NCI-H2196 treated with DMSO at 0.1 percent for 48 hours (cell line): ENCODE data around the gene CHAC1.
A peak's percentile ranks its signal among the peaks of the same experiment; 100 is the strongest.

ENCODE experiments used
- DNase-seq: peaks from one replicate; lab custom pipeline; 2025; ENCODE audit not compliant: unreplicated experiment; lab: John Stamatoyannopoulos, UW

Gene CHAC1

GRCh38 chr15:40952901-40953712, at the start of gene CHAC1:
Gene CHAC1, plus strand, starts transcription at chr15:40953471. Its CDS starts 113 bp downstream, at chr15:40953584.
- peak; percentile 65 for DNase-seq

GRCh38 chr15:40904552-40905201, 48.6 kb upstream of the CHAC1 start:
- DNase-seq = no peak

DNA sequence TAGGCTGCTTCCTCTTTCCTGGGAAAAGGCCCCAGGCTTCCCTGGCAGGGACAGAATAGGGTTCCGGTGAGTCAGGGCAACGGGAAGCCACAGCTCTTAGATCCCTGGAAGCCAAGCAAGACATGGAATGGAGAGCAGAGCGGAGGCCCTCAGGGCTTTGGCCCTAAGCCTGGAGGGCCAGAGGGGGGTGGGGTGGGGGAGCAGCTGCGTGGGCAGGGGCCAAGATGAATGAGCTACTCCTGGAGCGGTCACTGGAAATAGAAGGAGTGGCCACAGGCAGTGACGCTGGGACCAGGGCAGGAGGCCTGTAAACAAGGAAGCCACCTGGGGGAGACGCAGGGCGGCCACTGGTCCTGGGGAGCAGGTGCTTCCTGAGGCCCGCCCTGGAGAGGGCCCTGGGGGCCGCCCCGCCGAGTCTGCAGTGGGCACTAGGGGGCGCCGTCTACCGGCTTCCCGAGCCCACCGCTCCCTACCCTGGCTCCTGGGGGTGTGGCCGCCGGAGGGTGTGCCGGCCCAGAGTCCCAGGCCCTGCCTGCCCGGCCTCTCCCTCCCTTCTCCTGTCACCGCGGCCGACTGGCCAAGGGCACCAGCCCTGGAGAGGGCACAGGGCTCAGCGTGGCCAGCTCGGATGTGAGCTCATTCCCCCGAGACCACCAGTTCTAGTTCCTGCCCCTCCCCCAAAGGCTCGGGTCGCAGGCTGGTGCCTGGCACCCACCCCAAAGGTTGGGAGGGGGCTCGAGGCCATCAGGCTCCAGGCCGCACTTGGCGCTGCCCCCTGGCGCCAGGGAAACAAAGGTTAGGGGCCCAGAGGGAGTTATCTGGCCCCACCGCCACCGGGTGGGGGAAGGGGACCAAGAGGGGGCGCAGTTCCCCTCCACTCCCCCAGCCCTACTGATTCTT, 46.9 kb upstream of the CHAC1 start:
- peak; percentile 85 for DNase-seq

DNA sequence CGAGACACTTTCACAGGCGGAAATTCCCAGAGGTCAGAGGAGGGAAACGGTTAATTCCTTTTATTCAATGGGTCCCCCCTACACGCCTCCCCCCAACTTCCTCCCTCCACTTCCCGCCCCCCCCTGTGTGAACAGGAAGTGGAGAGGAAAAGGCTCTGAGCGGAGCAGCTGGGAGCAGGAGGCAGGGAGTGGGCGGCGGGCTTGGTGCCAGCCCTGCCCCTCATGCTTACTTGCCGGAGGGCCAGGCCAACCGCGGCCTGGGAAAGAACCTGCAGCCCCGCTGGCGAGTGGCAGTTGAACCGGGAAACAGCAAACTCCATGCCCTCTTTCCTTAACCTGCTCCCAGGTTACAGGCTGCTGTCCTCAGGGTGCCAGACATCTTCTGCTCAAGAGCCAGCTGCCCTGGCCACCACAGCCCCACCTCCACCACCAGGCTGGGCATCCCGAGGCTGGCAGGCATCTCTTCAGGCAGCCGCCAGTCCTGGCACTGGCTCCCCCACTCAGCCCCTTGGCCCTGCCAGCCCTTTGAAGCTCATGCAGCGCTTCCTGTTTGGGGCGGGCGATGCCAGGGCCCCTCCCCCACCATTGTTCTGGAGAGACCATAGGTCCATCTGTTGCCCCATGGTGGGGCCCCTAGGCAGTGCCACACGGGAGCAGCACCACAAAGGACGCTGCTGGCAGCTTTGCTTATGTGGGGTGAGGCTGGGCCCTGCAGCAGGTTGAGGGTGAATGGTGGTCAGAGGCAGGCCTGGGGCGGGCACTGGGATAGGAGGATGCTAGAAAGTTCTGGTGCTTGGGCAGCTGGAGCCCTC, 46.1 kb upstream of the CHAC1 start:
- peak; percentile 71 for DNase-seq

GRCh38 chr15:40908095-40908494, 45.2 kb upstream of the CHAC1 start:
- no peak for DNase-seq

DNA sequence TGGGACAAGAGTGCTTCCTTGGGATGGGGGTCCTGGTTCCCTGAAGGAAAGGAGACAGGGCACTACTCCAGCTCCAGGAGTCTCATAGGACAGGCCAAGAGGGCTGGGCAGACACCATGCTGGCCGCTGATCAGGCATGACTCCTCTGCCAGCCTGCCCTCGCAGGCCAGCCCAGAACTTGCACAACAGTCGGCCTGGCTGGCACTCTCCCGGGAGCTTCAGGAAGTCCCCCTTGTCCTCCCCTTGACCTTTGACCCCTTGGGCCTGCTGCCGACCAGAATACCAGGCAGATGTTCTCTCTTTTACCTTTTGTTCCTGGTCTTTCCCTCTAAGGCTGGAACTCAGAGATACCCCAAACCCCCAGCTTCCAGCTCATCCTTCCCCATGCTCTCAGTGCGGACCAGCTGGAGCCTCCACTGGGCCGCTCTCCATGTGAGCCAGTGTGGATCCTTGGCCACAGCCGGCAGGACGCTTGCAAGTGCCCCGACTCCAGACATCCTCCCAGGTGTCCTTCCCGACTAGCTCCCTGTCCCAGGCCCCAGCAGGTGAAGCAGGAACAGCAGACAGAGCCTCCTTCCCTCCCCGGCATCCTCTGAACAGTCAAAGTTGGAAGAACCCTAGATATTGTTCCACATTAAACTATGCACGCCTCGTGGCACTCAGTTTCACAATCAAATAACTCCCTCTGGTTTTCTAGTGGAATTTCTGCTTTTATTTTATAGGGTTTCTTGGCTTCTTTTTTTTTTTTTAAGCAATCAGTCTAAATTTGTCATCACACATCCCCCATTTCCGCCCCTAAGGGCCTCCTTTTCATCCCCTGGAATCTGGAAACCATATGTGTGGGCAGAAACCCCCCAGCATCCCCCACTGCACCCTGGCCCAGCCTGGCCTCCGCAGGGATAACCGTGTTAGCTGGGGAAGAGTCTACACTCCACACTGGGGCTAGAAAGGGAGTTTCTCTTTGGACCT, 43.3 kb upstream of the CHAC1 start:
- no peak for DNase-seq

DNA sequence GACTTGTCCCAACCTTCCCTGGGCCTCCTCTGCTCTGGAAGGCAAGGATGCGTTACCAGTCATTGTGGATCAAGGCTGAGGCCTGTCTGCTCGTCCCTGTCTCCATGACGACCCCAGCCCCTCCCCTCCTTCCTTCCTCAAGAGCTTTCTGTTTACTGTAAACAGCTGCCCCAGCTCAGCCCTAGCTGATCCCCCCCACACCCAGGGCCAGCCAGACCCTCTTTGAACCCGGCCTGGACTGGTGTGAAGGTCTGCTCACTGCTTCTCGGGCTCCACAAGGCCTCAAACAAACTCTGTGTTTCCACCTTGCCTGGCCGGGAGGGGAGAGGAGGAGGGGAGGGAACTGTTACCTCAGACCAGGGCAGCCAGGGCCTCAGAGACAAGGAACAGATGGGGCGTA, 42.1 kb upstream of the CHAC1 start:
- no peak for DNase-seq

DNA sequence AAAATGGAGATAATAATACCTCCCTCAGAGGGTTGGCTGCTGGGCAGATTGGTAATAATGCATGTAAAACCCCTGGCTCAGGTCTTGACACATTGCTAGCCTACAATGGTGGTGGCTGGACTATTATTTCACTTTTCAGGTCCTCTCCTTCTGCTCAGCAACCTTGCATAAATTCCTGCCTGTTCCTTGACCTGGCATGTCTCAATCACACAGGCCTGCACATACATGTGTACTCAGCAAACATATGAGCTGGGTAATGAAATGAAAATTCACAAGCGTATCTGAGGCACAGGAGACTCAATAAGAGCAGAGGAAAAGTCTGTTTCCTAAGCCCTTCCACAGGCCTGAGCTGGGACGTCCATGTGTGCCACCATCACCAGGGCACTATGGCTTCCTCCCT, 41.6 kb upstream of the CHAC1 start:
- no peak for DNase-seq

DNA sequence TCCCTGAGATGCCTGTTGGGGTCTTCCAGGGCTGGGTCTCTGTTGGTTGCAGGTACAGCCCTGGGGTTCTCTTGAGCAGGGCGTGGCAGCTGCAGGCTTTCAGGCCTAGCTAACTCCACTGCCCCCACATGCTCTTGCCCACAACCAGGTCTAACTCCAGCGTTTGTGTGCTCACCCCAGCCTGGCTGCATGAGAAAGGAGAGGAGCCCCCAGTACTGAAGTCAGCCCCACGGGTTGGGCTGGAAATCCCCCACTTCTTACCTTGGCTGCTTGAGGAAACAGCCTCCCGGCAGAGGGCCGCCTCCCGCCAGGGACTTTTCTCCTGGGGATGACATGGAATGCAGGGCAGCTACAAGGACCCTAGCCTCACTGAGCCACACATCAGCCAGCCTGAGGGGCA, 40.8 kb upstream of the CHAC1 start:
- DNase-seq = no peak

GRCh38 chr15:40914013-40914412, 39.3 kb upstream of the CHAC1 start:
- no peak for DNase-seq

GRCh38 chr15:40914486-40914885, 38.8 kb upstream of the CHAC1 start:
- DNase-seq = no peak

DNA sequence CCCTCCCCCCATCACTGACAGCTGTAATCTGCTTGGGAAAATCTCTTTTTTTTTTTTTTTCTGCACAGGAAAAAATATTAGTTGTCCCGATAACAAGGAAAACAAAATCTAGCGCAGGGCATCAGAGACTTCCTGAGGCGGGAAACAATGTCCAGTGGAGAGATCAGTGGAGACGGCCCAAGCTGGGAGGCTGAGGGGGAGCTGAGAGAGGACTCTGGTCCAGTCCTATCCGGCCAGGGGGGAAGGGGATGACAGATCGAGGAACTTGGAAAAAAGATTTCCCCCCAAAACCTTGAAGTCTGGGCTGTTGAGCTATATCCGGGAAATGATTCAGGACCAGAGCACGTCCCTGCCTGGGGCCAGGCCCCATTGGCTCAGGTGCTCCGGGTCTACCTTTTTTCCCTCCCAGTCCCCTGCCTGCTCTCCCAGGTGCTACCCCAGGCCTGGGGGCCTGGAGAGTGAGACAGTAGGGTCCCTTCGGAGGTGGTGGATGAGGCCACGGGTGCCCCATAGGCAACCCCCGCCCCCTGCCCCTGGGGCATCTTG, 38.1 kb upstream of the CHAC1 start:
- DNase-seq = no peak

- DNase-seq = no peak
These were observed 37.6 kb upstream of the CHAC1 start for GRCh38 chr15:40915679-40916078.

DNA sequence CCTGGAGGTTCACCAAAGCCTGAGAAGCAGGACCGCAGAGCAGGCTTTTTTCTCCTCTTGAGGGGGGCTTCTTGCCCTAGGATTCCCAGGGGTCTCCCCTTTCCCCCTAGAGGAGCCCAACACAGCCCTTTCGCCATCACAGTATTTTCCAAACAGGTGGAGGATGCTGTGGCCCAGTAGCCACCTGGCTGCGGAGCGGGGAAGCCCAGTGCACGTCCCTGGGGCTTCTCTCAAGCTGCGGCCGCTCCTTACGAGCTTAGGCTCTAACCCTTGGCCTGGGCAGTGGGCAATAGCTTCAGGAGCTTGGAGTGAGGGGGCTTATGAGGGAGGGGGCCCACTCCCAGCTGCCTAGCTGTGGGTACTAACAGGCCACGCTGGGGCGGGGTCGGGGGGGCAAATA, 35.7 kb upstream of the CHAC1 start:
- DNase-seq = no peak

GRCh38 chr15:40918146-40918798, 35.0 kb upstream of the CHAC1 start:
- DNase-seq = no peak

DNA sequence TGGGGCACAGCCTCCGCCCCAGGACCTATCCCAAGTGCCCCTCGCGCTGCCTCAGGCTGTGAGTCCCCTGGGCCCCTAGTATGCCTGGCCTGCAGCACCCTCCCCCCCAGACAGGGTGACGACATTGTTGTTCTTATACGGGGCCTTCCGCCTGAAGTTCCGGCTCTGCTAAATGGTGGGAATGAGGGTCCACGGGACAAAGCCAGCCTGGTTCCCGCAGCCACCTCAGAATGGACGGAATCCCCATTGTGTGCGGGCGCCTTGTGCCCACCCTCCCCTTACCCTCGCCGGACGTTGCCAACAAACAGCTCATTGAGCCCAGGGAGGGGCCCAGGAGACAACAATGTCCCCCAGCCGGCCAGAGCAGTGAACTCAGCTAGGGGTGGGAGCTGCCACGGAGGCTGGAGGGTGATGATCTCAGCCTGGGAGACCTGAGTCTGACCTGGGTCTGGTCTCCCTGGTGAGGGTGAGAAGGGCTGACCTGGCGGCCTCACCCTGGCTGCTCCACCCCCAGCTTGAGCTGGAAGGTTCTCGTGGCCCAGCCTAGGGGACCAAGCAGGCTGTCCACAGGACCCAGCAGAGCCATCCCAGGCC, 34.4 kb upstream of the CHAC1 start:
- no peak for DNase-seq

- no peak for DNase-seq
These were observed 31.2 kb upstream of the CHAC1 start for GRCh38 chr15:40921949-40922607.

DNA sequence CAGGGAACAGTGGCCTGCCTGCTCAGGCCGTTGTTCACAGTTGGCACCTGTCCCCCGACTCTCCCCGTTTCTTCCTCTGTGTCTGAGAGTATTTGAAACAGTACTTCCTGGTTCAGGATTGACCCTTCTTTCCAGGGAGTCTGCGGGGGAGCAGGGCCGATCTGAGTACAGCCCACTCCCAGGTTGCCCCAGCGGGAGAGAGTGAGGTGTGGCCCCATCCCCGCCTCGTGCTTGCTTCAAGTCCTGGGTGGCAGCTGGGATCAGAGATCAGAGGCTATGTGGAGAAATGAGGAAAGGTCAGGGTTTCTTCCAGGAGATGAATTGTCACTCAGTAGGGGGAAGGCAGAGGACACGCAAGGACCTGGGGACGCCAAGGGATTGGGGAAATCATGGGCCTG, 30.7 kb upstream of the CHAC1 start:
- no peak for DNase-seq
